HL-60 (cell line): ENCODE measurements around the gene C4orf54.

ENCODE experiments used
- DNase-seq, 2 experiments: peaks; one replicate each; pipeline ENCODE4 v3.0.0-alpha.2; 2010 to 2020; ENCODE audit warnings: low read depth in 1 of 2, low spot score in 1 of 2
- H3K27ac ChIP-seq: fragments of 250-450 bp; sonication (Bioruptor Pico); replicated peaks from 2 replicates; pipeline ENCODE4 v1.5.1; 2020; ENCODE audit warnings: mild to moderate bottlenecking, moderate library complexity
- H3K27me3 ChIP-seq: fragments of 250-450 bp; sonication (Bioruptor Pico); 2 replicates; pipeline ENCODE4 v1.5.1; 2021; ENCODE audit warnings: mild to moderate bottlenecking, moderate library complexity; ENCODE audit not compliant: insufficient read depth, poor library complexity, severe bottlenecking
- H3K4me3 ChIP-seq: replicated peaks from 2 replicates; pipeline ENCODE4 v1.5.1; 2011; ENCODE audit warnings: mild to moderate bottlenecking, control low read depth, low read length; ENCODE audit not compliant: insufficient read depth
- CTCF ChIP-seq: IDR thresholded peaks from one replicate; pipeline ENCODE4 v1.5.1; 2011; ENCODE audit warnings: low read length, control low read depth, inconsistent platforms; ENCODE audit not compliant: insufficient read depth
- GABPA ChIP-seq: IDR thresholded peaks from 2 replicates; pipeline ENCODE4 v1.6.1; 2012; ENCODE audit warnings: low read depth
- POLR2AphosphoS5 ChIP-seq: IDR thresholded peaks from 2 replicates; pipeline ENCODE4 v1.6.1; 2012; ENCODE audit warnings: low read depth
- REST ChIP-seq: IDR thresholded peaks from 2 replicates; pipeline ENCODE4 v1.6.1; 2012; ENCODE audit warnings: low read depth; ENCODE audit not compliant: insufficient replicate concordance
- SPI1 ChIP-seq: IDR thresholded peaks from 2 replicates; pipeline ENCODE4 v1.6.1; 2012; ENCODE audit warnings: low read depth, mild to moderate bottlenecking, borderline replicate concordance

Gene C4orf54

GRCh38 chr4:99693140-99693539, 35.5 kb upstream of the C4orf54 start:
- TF ChIP-seq POLR2AphosphoS5 (no peak), CTCF (no peak), SPI1 (no peak), REST (no peak), GABPA (no peak)
- no peaks in the 10 kb centered on the region for H3K27me3 ChIP-seq
- DNase-seq = no peak
- no peak overlapping the region for H3K27ac ChIP-seq
- H3K4me3 ChIP-seq = no peak overlapping the region

- H3K4me3 ChIP-seq = no peak overlapping the region
- DNase-seq = no peak
- no peaks in the 10 kb centered on the region for H3K27me3 ChIP-seq
- no peak overlapping the region for H3K27ac ChIP-seq
- TF ChIP-seq CTCF = no peak
- no peak for TF ChIP-seq POLR2AphosphoS5
These were observed 33.4 kb upstream of the C4orf54 start for GRCh38 chr4:99690990-99691389.

GRCh38 chr4:99690472-99690871, 32.8 kb upstream of the C4orf54 start:
- TF ChIP-seq GABPA (no peak), POLR2AphosphoS5 (no peak), SPI1 (no peak), REST (no peak), CTCF (no peak)
- no peak for DNase-seq
- no peak overlapping the region for H3K4me3 ChIP-seq
- no peaks in the 10 kb centered on the region for H3K27me3 ChIP-seq
- H3K27ac ChIP-seq = no peak overlapping the region

- Histone ChIP-seq H3K27ac (no peak overlapping the region), H3K27me3 (no peaks in the 10 kb centered on the region), H3K4me3 (no peak overlapping the region)
- no peak for DNase-seq
- TF ChIP-seq POLR2AphosphoS5 = no peak
- TF ChIP-seq SPI1 = no peak
- no peak for TF ChIP-seq GABPA
- TF ChIP-seq CTCF = no peak
- no peak for TF ChIP-seq REST
These were observed 29.5 kb upstream of the C4orf54 start for GRCh38 chr4:99687120-99687519.
